ENCODE measurements around the gene CLEC16A.

CLEC16A gene

GRCh38 chr16:10997485-10997884, 53.1 kb downstream of the CLEC16A start:
- TF ChIP-seq CTCF (IDR thresholded peaks at IDR 0.05): no peak
- Histone ChIP-seq H3K36me3 (peaks cover 80% of the 10 kb centered on the region), H3K27ac (no peak overlapping the region), H3K9me3 (no peaks in the 10 kb centered on the region), H3K4me3 (ENCODE audit: low read depth in 1 of 2, low read length in 1 of 2) (no peak overlapping the region), H3K4me1 (ENCODE audit: control insufficient read depth in 1 of 2, insufficient read depth in 1 of 2, low read depth in 1 of 2, low read length in 1 of 2) (no peaks in the 10 kb centered on the region), H3K27me3 (no peaks in the 10 kb centered on the region)

GRCh38 chr16:10999300-10999699, 54.9 kb downstream of the CLEC16A start:
- Histone ChIP-seq H3K9me3 (no peaks in the 10 kb centered on the region), H3K4me1 (ENCODE audit: control insufficient read depth in 1 of 2, insufficient read depth in 1 of 2, low read depth in 1 of 2, low read length in 1 of 2) (no peaks in the 10 kb centered on the region), H3K4me3 (ENCODE audit: low read depth in 1 of 2, low read length in 1 of 2) (no peak overlapping the region), H3K27me3 (no peaks in the 10 kb centered on the region), H3K27ac (no peak overlapping the region), H3K36me3 (peaks cover 82% of the 10 kb centered on the region)
- TF ChIP-seq CTCF (IDR thresholded peaks at IDR 0.05): no peak

GRCh38 chr16:11001611-11002010, 57.2 kb downstream of the CLEC16A start:
- peaks cover 76% of the 10 kb centered on the region for H3K36me3 ChIP-seq
- H3K27ac ChIP-seq: no peak overlapping the region
- no peak for TF ChIP-seq CTCF (IDR thresholded peaks at IDR 0.05)
- no peak overlapping the region for H3K4me3 ChIP-seq (ENCODE audit: low read depth in 1 of 2, low read length in 1 of 2)
- H3K9me3 ChIP-seq: no peaks in the 10 kb centered on the region
- no peaks in the 10 kb centered on the region for H3K4me1 ChIP-seq (ENCODE audit: control insufficient read depth in 1 of 2, insufficient read depth in 1 of 2, low read depth in 1 of 2, low read length in 1 of 2)
- no peaks in the 10 kb centered on the region for H3K27me3 ChIP-seq

GRCh38 chr16:11003141-11003540, 58.8 kb downstream of the CLEC16A start:
- Histone ChIP-seq H3K9me3 (no peaks in the 10 kb centered on the region), H3K27ac (no peak overlapping the region), H3K4me3 (ENCODE audit: low read depth in 1 of 2, low read length in 1 of 2) (no peak overlapping the region), H3K4me1 (ENCODE audit: control insufficient read depth in 1 of 2, insufficient read depth in 1 of 2, low read depth in 1 of 2, low read length in 1 of 2) (no peaks in the 10 kb centered on the region), H3K36me3 (peaks cover 74% of the 10 kb centered on the region), H3K27me3 (no peaks in the 10 kb centered on the region)
- no peak for TF ChIP-seq CTCF (IDR thresholded peaks at IDR 0.05)

GRCh38 chr16:11004351-11004750, 60.0 kb downstream of the CLEC16A start:
- H3K27ac ChIP-seq: no peak overlapping the region

More at GRCh38 chr16:11004351-11004750, 60.0 kb downstream of the CLEC16A start:
- Histone ChIP-seq H3K9me3 (no peaks in the 10 kb centered on the region), H3K4me1 (ENCODE audit: control insufficient read depth in 1 of 2, insufficient read depth in 1 of 2, low read depth in 1 of 2, low read length in 1 of 2) (no peaks in the 10 kb centered on the region), H3K27me3 (no peaks in the 10 kb centered on the region), H3K4me3 (ENCODE audit: low read depth in 1 of 2, low read length in 1 of 2) (no peak overlapping the region), H3K36me3 (peaks cover 77% of the 10 kb centered on the region)
- no peak for TF ChIP-seq CTCF (IDR thresholded peaks at IDR 0.05)

Measured in neutrophil (primary cell).